K562 (cell line): ENCODE measurements around the gene CNOT4. TPM values are rescaled to one million over a fixed set of nuclear protein-coding genes. Genes with fewer than 3 reads are reported as not detected.

Experiments used
- BRF1 ChIP-seq: IDR thresholded peaks from 3 replicates; pipeline ENCODE4 v1.6.1; 2011; ENCODE audit warnings: borderline replicate concordance, mild to moderate bottlenecking; ENCODE audit not compliant: insufficient read length; ENCODE audit errors: extremely low read depth
- CHD1 ChIP-seq: fragments of 200-600 bp; sonication (generic); IDR thresholded peaks from one replicate; pipeline ENCODE4 v1.6.1; 2012; ENCODE audit warnings: mild to moderate bottlenecking, moderate library complexity, low read length, inconsistent platforms
- CSDE1 ChIP-seq, 2 experiments: fragments of 450-650 bp; IDR thresholded peaks; 2 replicates each; pipeline ENCODE4 v1.6.1; 2016; ENCODE audit warnings: mild to moderate bottlenecking in 1 of 2
- ESRRB ChIP-seq: fragments of 250-450 bp; sonication (Bioruptor Pico); IDR thresholded peaks from 2 replicates; pipeline ENCODE4 v1.5.0; 2020; ENCODE audit warnings: mild to moderate bottlenecking, moderate library complexity, borderline replicate concordance
- FIP1L1 ChIP-seq: fragments of 200-400 bp; formaldehyde crosslinking; IDR thresholded peaks from 2 replicates; pipeline ENCODE4 v1.6.1; 2018; ENCODE audit warnings: mild to moderate bottlenecking, low read depth, low read length; ENCODE audit not compliant: poor library complexity, severe bottlenecking
- HDAC8 ChIP-seq: fragments of 450-650 bp; IDR thresholded peaks from 2 replicates; pipeline ENCODE4 v1.6.1; 2016; ENCODE audit warnings: mild to moderate bottlenecking, missing genetic modification characterization, moderate library complexity, missing compliant biosample characterization
- L3MBTL2 ChIP-seq: fragments of 450-650 bp; IDR thresholded peaks from 2 replicates; pipeline ENCODE4 v1.6.1; 2016; ENCODE audit warnings: mild to moderate bottlenecking, moderate library complexity
- MCM7 ChIP-seq, 2 experiments: fragments of 450-650 bp; IDR thresholded peaks; 2 replicates each; pipeline ENCODE4 v1.6.1; 2016 to 2018
- MTA3 ChIP-seq: fragments of 450-650 bp; formaldehyde crosslinking; IDR thresholded peaks from 2 replicates; pipeline ENCODE4 v1.6.1; 2017; ENCODE audit warnings: mild to moderate bottlenecking, borderline replicate concordance
- NR2F6 ChIP-seq: fragments of 450-650 bp; formaldehyde crosslinking; IDR thresholded peaks from 2 replicates; pipeline ENCODE4 v1.4.0; 2020; ENCODE audit warnings: mild to moderate bottlenecking
- RBM17 ChIP-seq: fragments of 200-400 bp; formaldehyde crosslinking; IDR thresholded peaks from 2 replicates; pipeline ENCODE4 v1.6.1; 2017; ENCODE audit warnings: low read depth, mild to moderate bottlenecking, low read length, borderline replicate concordance
- SFPQ ChIP-seq: fragments of 200-400 bp; formaldehyde crosslinking; IDR thresholded peaks from 2 replicates; pipeline ENCODE4 v1.6.1; 2017; ENCODE audit warnings: mild to moderate bottlenecking, low read depth, low read length, moderate library complexity
- SIN3B ChIP-seq: fragments of 450-650 bp; IDR thresholded peaks from 2 replicates; pipeline ENCODE4 v1.6.1; 2017; ENCODE audit warnings: low read depth, mild to moderate bottlenecking, moderate library complexity
- TEAD2 ChIP-seq: fragments of 450-650 bp; IDR thresholded peaks from 2 replicates; pipeline ENCODE4 v1.6.1; 2016; ENCODE audit warnings: missing genetic modification characterization, control low read depth, missing compliant biosample characterization
- XRCC4 ChIP-seq: IDR thresholded peaks from one replicate; pipeline ENCODE4 v1.6.1; 2011; ENCODE audit not compliant: insufficient read depth, insufficient read length; ENCODE audit errors: extremely low read depth
- YY1 ChIP-seq, 3 experiments: IDR thresholded peaks; 2 replicates each; pipeline ENCODE4 v1.6.1; 2011; ENCODE audit warnings: low read length in 2 of 3, mild to moderate bottlenecking in 2 of 3, moderate library complexity in 2 of 3, borderline replicate concordance in 1 of 3, control low read depth in 1 of 3, low read depth in 1 of 3; ENCODE audit not compliant: insufficient read depth in 3 of 3, insufficient replicate concordance in 2 of 3, control insufficient read depth in 1 of 3, insufficient read length in 1 of 3; ENCODE audit errors: extremely low read depth in 1 of 3
- ZFP1 ChIP-seq: fragments of 450-650 bp; formaldehyde crosslinking; IDR thresholded peaks from 2 replicates; pipeline ENCODE4 v1.4.0; 2020; ENCODE audit warnings: mild to moderate bottlenecking, mixed read lengths
- ZNF174 ChIP-seq: fragments of 250-450 bp; sonication (Bioruptor Pico); IDR thresholded peaks from 2 replicates; pipeline ENCODE4 v1.4.0; 2020; ENCODE audit warnings: mild to moderate bottlenecking
- ZNF224 ChIP-seq: sonication (generic); formaldehyde crosslinking; IDR thresholded peaks from 2 replicates; pipeline ENCODE4 v1.8.0; 2022; ENCODE audit warnings: mild to moderate bottlenecking, missing genetic modification reagents
- ZNF445 ChIP-seq: fragments of 250-450 bp; sonication (Bioruptor Pico); IDR thresholded peaks from 2 replicates; pipeline ENCODE4 v1.4.0; 2020; ENCODE audit warnings: low read depth, mild to moderate bottlenecking, moderate library complexity
- ZNF507 ChIP-seq: conservative IDR thresholded peaks from 2 replicates; pipeline ENCODE4 v1.6.1; 2017; ENCODE audit warnings: missing genetic modification characterization, missing compliant biosample characterization
- polyA plus RNA-seq, 8 experiments: library from polyadenylated mRNA; depleted of rRNA in 4 of 8; stranded (reverse) in 5 of 8; unstranded in 3 of 8; fragments of >200 nt; fragmentation: Nextera tagmentation in 2 of 8; fragmentation: Illumina TruSeq in 1 of 8; extraction: Ambion mirVana in 2 of 8; extraction: Trizol in 1 of 8; gene quantifications; 2 replicates each; pipeline versions ENCODE4 v1.2.1 to v1.2.3, GENCODE V29; 2011 to 2014; ENCODE audit warnings: inconsistent platforms in 1 of 8, missing spikeins in 1 of 8
- total RNA-seq, 7 experiments: library from RNA; depleted of rRNA in 6 of 7; stranded (reverse); fragments of >200 nt in 6 of 7; fragmentation: Illumina TruSeq in 2 of 7; extraction: Trizol in 2 of 7; gene quantifications; 2 replicates each; pipeline versions ENCODE4 v1.2.1 to v1.2.3, GENCODE V29; 2011 to 2021; ENCODE audit warnings: low replicate concordance in 1 of 7
- TF ChIP-seq, protein P1 (sequence below): fragments of 450-650 bp; IDR thresholded peaks from 2 replicates; pipeline ENCODE4 v1.6.1; 2017; ENCODE audit warnings: mild to moderate bottlenecking, moderate library complexity

CNOT4 gene
- total and polyA plus RNA-seq, 9 of the 15 experiments (the other 6 are each of a cell fraction or from before 2014, with no cell fraction given), result 8.6 to 24.1 (median 15.4) TPM

- TF ChIP-seq TEAD2 (tag) (no peak), BRF1 (no peak), MCM7 (IDR thresholded peaks at IDR 0.05) (no peak), ZFP1 (no peak), CSDE1 (IDR thresholded peaks at IDR 0.05) (peak in 1 of 2 experiments; percentile 76; a peak in 2 of 4 replicates), XRCC4 (no peak), ZNF445 (CRISPR knock-in tag) (no peak), SFPQ (no peak), CHD1 (peak; percentile 99), YY1 (IDR thresholded peaks at IDR 0.05; ENCODE audit: borderline replicate concordance in 1 of 3, control insufficient read depth in 1 of 3, extremely low read depth in 1 of 3, insufficient read depth in 3 of 3, insufficient read length in 1 of 3, insufficient replicate concordance in 2 of 3, low read depth in 1 of 3, low read length in 2 of 3) (peak; percentile 81 to 99 (median 96)), HDAC8 (tag) (peak; percentile 94), MTA3 (peak; percentile 66), ZNF507 (no peak), ESRRB (CRISPR knock-in tag) (no peak), ZNF224 (CRISPR knock-in tag) (peak; percentile 83), L3MBTL2 (peak; percentile 97), ZNF174 (CRISPR knock-in tag) (no peak), RBM17 (no peak), SIN3B (peak; percentile 84), FIP1L1 (no peak), NR2F6 (CRISPR knock-in tag) (no peak)
- TF ChIP-seq, protein P1, sequence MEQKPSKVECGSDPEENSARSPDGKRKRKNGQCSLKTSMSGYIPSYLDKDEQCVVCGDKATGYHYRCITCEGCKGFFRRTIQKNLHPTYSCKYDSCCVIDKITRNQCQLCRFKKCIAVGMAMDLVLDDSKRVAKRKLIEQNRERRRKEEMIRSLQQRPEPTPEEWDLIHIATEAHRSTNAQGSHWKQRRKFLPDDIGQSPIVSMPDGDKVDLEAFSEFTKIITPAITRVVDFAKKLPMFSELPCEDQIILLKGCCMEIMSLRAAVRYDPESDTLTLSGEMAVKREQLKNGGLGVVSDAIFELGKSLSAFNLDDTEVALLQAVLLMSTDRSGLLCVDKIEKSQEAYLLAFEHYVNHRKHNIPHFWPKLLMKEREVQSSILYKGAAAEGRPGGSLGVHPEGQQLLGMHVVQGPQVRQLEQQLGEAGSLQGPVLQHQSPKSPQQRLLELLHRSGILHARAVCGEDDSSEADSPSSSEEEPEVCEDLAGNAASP, result no peak
These were observed 47.8 kb upstream of the CNOT4 start, which contains the start of gene NUP205 (continued) for GRCh38 chr7:135557455-135558336.
